CD4-positive, alpha-beta T cell treated with Interleukin-15 for 4 hours (primary cell): ENCODE data around the gene KLHL33.

ENCODE experiments used
- DNase-seq: peaks from one replicate; pipeline ENCODE4 v3.0.0-alpha.2; 2020; ENCODE audit warnings: low spot score

The KLHL33 gene

DNA sequence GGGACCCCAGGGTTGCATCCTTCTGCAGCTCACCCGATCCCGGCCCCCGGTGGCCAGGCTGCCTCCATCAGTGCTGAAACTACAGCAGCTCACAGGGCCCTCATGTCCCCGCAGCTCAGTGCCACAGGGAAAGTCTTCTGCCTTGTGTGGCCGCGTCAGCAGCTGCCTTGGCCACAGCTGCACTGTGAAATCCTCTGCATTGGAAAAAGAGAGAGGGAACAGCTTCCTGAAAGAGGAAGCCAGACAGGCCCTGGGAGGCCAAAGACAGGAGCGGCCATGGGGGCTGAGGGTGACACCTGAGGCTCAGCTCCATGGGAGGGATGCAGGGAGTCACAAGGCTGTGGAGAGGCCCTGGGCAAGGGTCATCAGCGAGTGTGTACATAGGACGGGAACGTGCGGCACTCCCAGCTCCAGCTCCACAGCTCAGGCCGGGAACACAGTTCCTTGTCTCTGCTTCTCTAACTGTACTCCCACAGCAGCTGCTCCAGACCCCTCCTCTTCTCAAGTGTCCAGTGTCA, 59.8 kb downstream of the KLHL33 start:
- DNase-seq, result no peak
